ENCODE measurements around the gene MED12L. TPM values are rescaled to one million over a fixed set of nuclear protein-coding genes. Genes with fewer than 3 reads are reported as not detected.
A peak's percentile ranks its signal among the peaks of the same experiment; 100 is the strongest.

MED12L gene
- total RNA-seq, 2 donors from 2014 or later, result 15.5 to 28.9 TPM

DNA sequence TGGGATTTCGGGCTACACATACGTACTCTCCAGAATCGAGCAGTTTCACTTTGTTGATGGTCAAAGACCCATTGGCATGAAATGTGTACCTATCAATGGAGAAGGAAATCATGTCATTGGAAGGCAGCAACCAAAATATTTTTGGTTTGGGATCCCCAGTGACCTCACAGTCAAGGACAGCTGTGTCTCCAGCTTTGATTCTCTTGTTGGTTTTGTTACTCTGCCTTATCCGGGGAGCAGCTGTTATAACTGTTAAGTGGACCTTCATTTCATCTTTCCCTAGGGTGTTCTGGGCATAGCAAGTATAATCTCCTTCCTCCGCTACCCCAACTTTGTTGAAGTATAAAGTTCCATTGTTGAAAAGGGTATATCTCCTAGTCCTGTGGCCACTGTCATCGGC is 352.4 kb downstream of the MED12L start:
- no peak for DNase-seq
- WGBS, 2 experiments (ENCODE audit: insufficient coverage in 1 of 2, insufficient read length in 1 of 2), result 93 to 95% methylated on average over 5 to 6 of the region's 6 CpGs
- H3K4me3 Mint-ChIP-seq, result no peak overlapping the region
- Histone ChIP-seq H3K9ac (ENCODE audit: extremely low read depth, low read length, poor library complexity, severe bottlenecking) (no peak overlapping the region), H3K27me3 (ENCODE audit: control insufficient read depth, insufficient read depth, low read length, poor library complexity, severe bottlenecking) (no peaks in the 10 kb centered on the region), H3K4me1 (ENCODE audit: control insufficient read depth, insufficient read depth, low read length) (peaks cover 6% of the 10 kb centered on the region), H3K36me3 (ENCODE audit: control insufficient read depth, insufficient read depth, low read length) (no peaks in the 10 kb centered on the region), H3K27ac (ENCODE audit: low read depth, low read length) (no peak overlapping the region), H3K9me3 (ENCODE audit: control insufficient read depth, low read length) (no peaks in the 10 kb centered on the region), H3K4me3 (ENCODE audit: low read length) (no peak overlapping the region)
- no peak overlapping the region for H3K27ac Mint-ChIP-seq
- H3K9me3 Mint-ChIP-seq, result no peaks in the 10 kb centered on the region
- no peaks in the 10 kb centered on the region for H3K27me3 Mint-ChIP-seq (ENCODE audit: insufficient read depth)
- no peak for TF ChIP-seq CTCF (conservative IDR thresholded peaks at IDR 0.05)
- H3K4me1 Mint-ChIP-seq, result peaks cover 7% of the 10 kb centered on the region
- peaks cover 2% of the 10 kb centered on the region for H3K36me3 Mint-ChIP-seq (ENCODE audit: low read depth)

DNA sequence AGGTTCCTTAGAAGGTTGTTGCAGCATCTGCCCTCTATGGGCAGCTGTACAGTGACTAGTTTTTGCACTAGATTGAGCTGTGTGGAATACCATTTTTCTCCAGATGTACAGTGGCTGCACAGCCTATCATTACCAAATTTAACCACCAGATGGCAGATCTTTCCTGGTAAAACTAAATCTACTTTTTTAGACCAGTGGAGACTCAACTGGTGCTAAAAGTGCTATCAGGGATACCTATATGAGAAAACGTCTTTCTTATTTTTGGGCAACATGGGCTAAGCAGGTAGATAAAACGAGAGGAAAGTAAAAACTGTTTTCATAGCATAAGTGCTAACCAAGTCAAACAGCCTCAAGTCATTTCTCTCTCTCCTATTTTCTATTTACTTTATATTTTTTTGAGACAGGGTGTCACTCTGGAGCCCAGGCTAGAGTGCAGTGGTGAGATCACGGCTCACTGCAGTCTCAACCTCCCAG is 354.2 kb downstream of the MED12L start:
- no peaks in the 10 kb centered on the region for H3K27me3 Mint-ChIP-seq (ENCODE audit: insufficient read depth)
- no peak for DNase-seq
- Histone ChIP-seq H3K9me3 (ENCODE audit: control insufficient read depth, low read length) (no peaks in the 10 kb centered on the region), H3K4me3 (ENCODE audit: low read length) (no peak overlapping the region), H3K4me1 (ENCODE audit: control insufficient read depth, insufficient read depth, low read length) (peaks cover 6% of the 10 kb centered on the region), H3K36me3 (ENCODE audit: control insufficient read depth, insufficient read depth, low read length) (no peaks in the 10 kb centered on the region), H3K27ac (ENCODE audit: low read depth, low read length) (no peak overlapping the region), H3K27me3 (ENCODE audit: control insufficient read depth, insufficient read depth, low read length, poor library complexity, severe bottlenecking) (no peaks in the 10 kb centered on the region), H3K9ac (ENCODE audit: extremely low read depth, low read length, poor library complexity, severe bottlenecking) (no peak overlapping the region)
- H3K4me3 Mint-ChIP-seq, result no peak overlapping the region
- H3K36me3 Mint-ChIP-seq (ENCODE audit: low read depth), result no peaks in the 10 kb centered on the region
- no peaks in the 10 kb centered on the region for H3K9me3 Mint-ChIP-seq
- WGBS, 2 experiments (ENCODE audit: insufficient coverage in 1 of 2, insufficient read length in 1 of 2), result 57 to 64% methylated on average over 3 of the region's 3 CpGs
- no peak overlapping the region for H3K27ac Mint-ChIP-seq
- peak; percentile 85 for TF ChIP-seq CTCF (conservative IDR thresholded peaks at IDR 0.05)
- peaks cover 7% of the 10 kb centered on the region for H3K4me1 Mint-ChIP-seq

GRCh38 chr3:151440940-151441339 is 355.5 kb downstream of the MED12L start:
- H3K36me3 ChIP-seq (ENCODE audit: control insufficient read depth, insufficient read depth, low read length), result no peaks in the 10 kb centered on the region
- no peaks in the 10 kb centered on the region for H3K9me3 ChIP-seq (ENCODE audit: control insufficient read depth, low read length)
- H3K4me3 ChIP-seq (ENCODE audit: low read length), result no peak overlapping the region
- Mint-ChIP-seq H3K36me3 (ENCODE audit: low read depth) (no peaks in the 10 kb centered on the region), H3K9me3 (no peaks in the 10 kb centered on the region), H3K4me1 (peaks cover 7% of the 10 kb centered on the region), H3K27me3 (ENCODE audit: insufficient read depth) (no peaks in the 10 kb centered on the region), H3K27ac (no peak overlapping the region), H3K4me3 (no peak overlapping the region)
- 77 to 100% methylated on average over 1 of the region's 1 CpG for WGBS, 2 experiments (ENCODE audit: insufficient coverage in 1 of 2, insufficient read length in 1 of 2)
- no peak for DNase-seq
- no peaks in the 10 kb centered on the region for H3K27me3 ChIP-seq (ENCODE audit: control insufficient read depth, insufficient read depth, low read length, poor library complexity, severe bottlenecking)
- H3K27ac ChIP-seq (ENCODE audit: low read depth, low read length), result no peak overlapping the region
- no peak overlapping the region for H3K9ac ChIP-seq (ENCODE audit: extremely low read depth, low read length, poor library complexity, severe bottlenecking)
- H3K4me1 ChIP-seq (ENCODE audit: control insufficient read depth, insufficient read depth, low read length), result peaks cover 6% of the 10 kb centered on the region
- TF ChIP-seq CTCF (conservative IDR thresholded peaks at IDR 0.05), result no peak
